PC-9 (cell line): ENCODE measurements around the gene CAVIN1. TPM values are rescaled to one million over a fixed set of nuclear protein-coding genes. Genes with fewer than 3 reads are reported as not detected.

ENCODE experiments used
- BruUV-seq: library from RNA; stranded (reverse); fragments of 400-500 nt; replicated peaks from 2 replicates; lab custom pipeline; 2021; lab: Mats Ljungman, UMichigan
- CTCF ChIA-PET: fragments of 300-600 bp; sonication (Branson Sonifier 250); formaldehyde crosslinking; loops from one replicate; lab custom pipeline; 2022; ENCODE audit warnings: antibody characterized with exemption; lab: Charles Lee
- POLR2A ChIA-PET: fragments of 300-600 bp; sonication (Branson Sonifier 250); formaldehyde crosslinking; loops from one replicate; lab custom pipeline; 2022; ENCODE audit warnings: antibody characterized with exemption; ENCODE audit not compliant: unreplicated experiment; lab: Charles Lee
- DNase-seq, 2 experiments: peaks; one replicate each; pipeline versions ENCODE4 v3.0.0 to v3.0.0-alpha.2; 2015 to 2022; ENCODE audit warnings: mixed read lengths in 1 of 2
- H2AFZ ChIP-seq: fragments of 200-600 bp; sonication (generic); 2 replicates; pipeline ENCODE4 v1.8.1; 2017; ENCODE audit warnings: antibody characterized with exemption
- H3F3A ChIP-seq: fragments of 200-600 bp; sonication (generic); 2 replicates; pipeline ENCODE4 v1.8.1; 2017; ENCODE audit warnings: antibody characterized with exemption, mild to moderate bottlenecking, low read depth; ENCODE audit not compliant: insufficient read depth
- H3K27ac ChIP-seq: fragments of 200-600 bp; sonication (generic); 2 replicates; pipeline ENCODE4 v1.6.1; 2016; ENCODE audit warnings: mixed run types
- H3K27me3 ChIP-seq: fragments of 200-600 bp; sonication (generic); 2 replicates; pipeline ENCODE4 v1.6.1; 2016; ENCODE audit warnings: low read depth, mixed run types; ENCODE audit not compliant: insufficient read depth
- H3K36me3 ChIP-seq: fragments of 200-600 bp; sonication (generic); 2 replicates; pipeline ENCODE4 v1.6.1; 2016; ENCODE audit warnings: low read depth, mixed run types
- H3K4me1 ChIP-seq: fragments of 200-600 bp; sonication (generic); replicated peaks from 2 replicates; pipeline ENCODE4 v1.6.1; 2016; ENCODE audit warnings: mixed run types; ENCODE audit not compliant: insufficient read depth
- H3K4me2 ChIP-seq: fragments of 200-600 bp; sonication (generic); 2 replicates; pipeline ENCODE4 v1.6.1; 2017; ENCODE audit warnings: mixed run types
- H3K4me3 ChIP-seq: fragments of 200-600 bp; sonication (generic); 2 replicates; pipeline ENCODE4 v1.6.1; 2016; ENCODE audit warnings: mixed run types
- H3K79me2 ChIP-seq: fragments of 200-600 bp; sonication (generic); 2 replicates; pipeline ENCODE4 v1.6.1; 2017; ENCODE audit warnings: low read depth, mixed run types
- H3K9me2 ChIP-seq: fragments of 200-600 bp; sonication (generic); 2 replicates; pipeline ENCODE4 v1.8.1; 2017; ENCODE audit warnings: mild to moderate bottlenecking; ENCODE audit not compliant: insufficient read depth
- H3K9me3 ChIP-seq: fragments of 200-600 bp; sonication (generic); 2 replicates; pipeline ENCODE4 v1.8.1; 2016; ENCODE audit warnings: low read depth; ENCODE audit not compliant: insufficient read depth
- H4K20me1 ChIP-seq: fragments of 200-600 bp; sonication (generic); 2 replicates; pipeline ENCODE4 v1.8.1; 2017; ENCODE audit not compliant: insufficient read depth
- CTCF ChIP-seq: fragments of 200-600 bp; sonication (generic); conservative IDR thresholded peaks from 2 replicates; pipeline ENCODE4 v1.6.1; 2017; ENCODE audit warnings: mixed run types, antibody characterized with exemption, mild to moderate bottlenecking, moderate library complexity
- EZH2 ChIP-seq: fragments of 200-600 bp; sonication (generic); IDR thresholded peaks from 2 replicates; pipeline ENCODE4 v1.8.0; 2017; ENCODE audit warnings: antibody characterized with exemption, low read depth
- intact Hi-C: fragments of 100-400 bp; cut with micrococcal nuclease; formaldehyde crosslinking; loops from one replicate; pipeline ENCODE4 v1.10.0; 2022; ENCODE audit not compliant: unreplicated experiment
- total RNA-seq: library from RNA; stranded (reverse); gene quantifications from 2 replicates; pipeline ENCODE4 v1.2.3, GENCODE V29; 2021

Gene CAVIN1
- total RNA-seq, 1 experiment from 2014 or later, result 170 TPM

- POLR2A ChIA-PET, result interaction anchor here (0.5 to 0.6 kb wide), 2 partner anchors 8 to 27 kb away, joined by 6 to 10 read pairs; partner anchors contain the start of genes CAVIN1 and STAT3
- BruUV-seq, result no TSS peak
These were observed 8.2 kb downstream of the CAVIN1 start for GRCh38 chr17:42414704-42415409.

GRCh38 chr17:42413464-42414040 is 9.5 kb downstream of the CAVIN1 start:
- Histone ChIP-seq H4K20me1 (no peaks in the 10 kb centered on the region), H3K79me2 (peaks cover 57% of the 10 kb centered on the region), H3K27me3 (no peaks in the 10 kb centered on the region), H3K9me3 (no peaks in the 10 kb centered on the region), H2AFZ (no peak overlapping the region), H3K36me3 (no peaks in the 10 kb centered on the region), H3K4me3 (no peak overlapping the region), H3F3A (peaks cover 36% of the 10 kb centered on the region), H3K27ac (no peak overlapping the region), H3K4me2 (no peak overlapping the region), H3K9me2 (no peaks in the 10 kb centered on the region), H3K4me1 (peaks cover 41% of the 10 kb centered on the region)
- no TSS peak for BruUV-seq
- intact Hi-C loops, result no loop called here
- POLR2A ChIA-PET, result interaction anchor here (0.5 to 0.6 kb wide), 2 partner anchors 105 to 760 kb away, joined by 3 to 8 read pairs; no protein-coding TSS in a partner anchor
- DNase-seq, result no peak
- TF ChIP-seq EZH2 (no peak), CTCF (no peak)
- CTCF ChIA-PET, result interaction anchor here (0.7 kb wide), 1 partner anchor 90 kb away, joined by 6 read pairs; no protein-coding TSS in a partner anchor

More at GRCh38 chr17:42414704-42415409, 8.2 kb downstream of the CAVIN1 start:
- intact Hi-C loops, result no loop called here
- H3K27me3 ChIP-seq, result no peaks in the 10 kb centered on the region
- H3K27ac ChIP-seq, result no peak overlapping the region
- H3K79me2 ChIP-seq, result peaks cover 62% of the 10 kb centered on the region
- no peaks in the 10 kb centered on the region for H4K20me1 ChIP-seq
- no peaks in the 10 kb centered on the region for H3K9me3 ChIP-seq
- no peak overlapping the region for H3K4me3 ChIP-seq
- H3K4me1 ChIP-seq, result peaks cover 40% of the 10 kb centered on the region
- H3K36me3 ChIP-seq, result no peaks in the 10 kb centered on the region
- H3F3A ChIP-seq, result peaks cover 35% of the 10 kb centered on the region
- CTCF ChIA-PET, result no interaction called here
- TF ChIP-seq EZH2 (no peak), CTCF (no peak)
- H2AFZ ChIP-seq, result no peak overlapping the region
- DNase-seq, result no peak
- no peak overlapping the region for H3K4me2 ChIP-seq
- no peaks in the 10 kb centered on the region for H3K9me2 ChIP-seq

GRCh38 chr17:42411905-42412679 is 11.0 kb downstream of the CAVIN1 start:
- Histone ChIP-seq H3K4me3 (no peak overlapping the region), H3K4me2 (no peak overlapping the region), H3K36me3 (no peaks in the 10 kb centered on the region), H4K20me1 (no peaks in the 10 kb centered on the region), H3K79me2 (peaks cover 51% of the 10 kb centered on the region), H3K4me1 (peaks cover 54% of the 10 kb centered on the region), H3K9me2 (no peaks in the 10 kb centered on the region), H3K9me3 (no peaks in the 10 kb centered on the region), H3K27me3 (no peaks in the 10 kb centered on the region), H3F3A (peaks cover 48% of the 10 kb centered on the region), H2AFZ (no peak overlapping the region), H3K27ac (no peak overlapping the region)
- ChIA-PET CTCF (interaction anchor here (0.7 kb wide), 1 partner anchor 109 kb away, joined by 3 read pairs; no protein-coding TSS in a partner anchor), POLR2A (no interaction called here)
- intact Hi-C loops, result no loop called here
- no peak for DNase-seq
- TF ChIP-seq EZH2 (no peak), CTCF (no peak)
- no TSS peak for BruUV-seq
